Measurements from ENCODE around the gene SRP72.
"Not testable (repeated sequence)": the region's sequence is repeated elsewhere in the genome, so short reads cannot be mapped to it uniquely, and the experiment has no call there.

The SRP72 gene

GRCh38 chr4:56465599-56466295 lies 1.7 kb upstream of the SRP72 start:
- TF ChIP-seq, protein P1, sequence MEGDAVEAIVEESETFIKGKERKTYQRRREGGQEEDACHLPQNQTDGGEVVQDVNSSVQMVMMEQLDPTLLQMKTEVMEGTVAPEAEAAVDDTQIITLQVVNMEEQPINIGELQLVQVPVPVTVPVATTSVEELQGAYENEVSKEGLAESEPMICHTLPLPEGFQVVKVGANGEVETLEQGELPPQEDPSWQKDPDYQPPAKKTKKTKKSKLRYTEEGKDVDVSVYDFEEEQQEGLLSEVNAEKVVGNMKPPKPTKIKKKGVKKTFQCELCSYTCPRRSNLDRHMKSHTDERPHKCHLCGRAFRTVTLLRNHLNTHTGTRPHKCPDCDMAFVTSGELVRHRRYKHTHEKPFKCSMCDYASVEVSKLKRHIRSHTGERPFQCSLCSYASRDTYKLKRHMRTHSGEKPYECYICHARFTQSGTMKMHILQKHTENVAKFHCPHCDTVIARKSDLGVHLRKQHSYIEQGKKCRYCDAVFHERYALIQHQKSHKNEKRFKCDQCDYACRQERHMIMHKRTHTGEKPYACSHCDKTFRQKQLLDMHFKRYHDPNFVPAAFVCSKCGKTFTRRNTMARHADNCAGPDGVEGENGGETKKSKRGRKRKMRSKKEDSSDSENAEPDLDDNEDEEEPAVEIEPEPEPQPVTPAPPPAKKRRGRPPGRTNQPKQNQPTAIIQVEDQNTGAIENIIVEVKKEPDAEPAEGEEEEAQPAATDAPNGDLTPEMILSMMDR (IDR thresholded peaks at IDR 0.05; ENCODE audit: insufficient read depth, missing control alignments), result no peak
- FAIRE-seq (no peak), DNase-seq (ENCODE audit: insufficient read length, low spot score) (no peak)

GRCh38 chr4:56466296-56466761 lies 1.1 kb upstream of the SRP72 start:
- not testable (repeated sequence) for FAIRE-seq; DNase-seq (ENCODE audit: insufficient read length, low spot score)

- DNase-seq (ENCODE audit: insufficient read length, low spot score), result no peak
- TF ChIP-seq, protein P1 (IDR thresholded peaks at IDR 0.05; ENCODE audit: insufficient read depth, missing control alignments), result no peak
- no peak for FAIRE-seq
Observed at GRCh38 chr4:56466910-56467283, 520 bp upstream of the SRP72 start.

DNA sequence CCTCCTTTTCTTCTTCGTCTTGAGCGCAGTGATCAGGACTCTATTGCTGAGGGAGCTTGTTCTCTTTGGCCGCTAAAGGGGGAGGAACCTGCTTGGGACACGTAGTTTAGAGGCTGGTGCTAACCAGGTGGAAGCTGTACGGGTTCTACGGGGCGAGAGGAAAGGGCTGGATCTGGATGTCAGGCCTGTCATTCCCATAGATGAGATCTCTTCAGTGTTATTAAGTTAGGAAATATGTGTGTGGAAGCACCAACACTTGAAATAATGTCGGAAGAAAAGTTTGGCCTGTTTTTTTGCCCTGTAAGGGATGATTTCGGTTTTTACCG lies 643 bp downstream of the SRP72 start:
- TF ChIP-seq, protein P1 (IDR thresholded peaks at IDR 0.05; ENCODE audit: insufficient read depth, missing control alignments), result no peak
- DNase-seq (ENCODE audit: insufficient read length, low spot score) (no peak), FAIRE-seq (no peak)

DNA sequence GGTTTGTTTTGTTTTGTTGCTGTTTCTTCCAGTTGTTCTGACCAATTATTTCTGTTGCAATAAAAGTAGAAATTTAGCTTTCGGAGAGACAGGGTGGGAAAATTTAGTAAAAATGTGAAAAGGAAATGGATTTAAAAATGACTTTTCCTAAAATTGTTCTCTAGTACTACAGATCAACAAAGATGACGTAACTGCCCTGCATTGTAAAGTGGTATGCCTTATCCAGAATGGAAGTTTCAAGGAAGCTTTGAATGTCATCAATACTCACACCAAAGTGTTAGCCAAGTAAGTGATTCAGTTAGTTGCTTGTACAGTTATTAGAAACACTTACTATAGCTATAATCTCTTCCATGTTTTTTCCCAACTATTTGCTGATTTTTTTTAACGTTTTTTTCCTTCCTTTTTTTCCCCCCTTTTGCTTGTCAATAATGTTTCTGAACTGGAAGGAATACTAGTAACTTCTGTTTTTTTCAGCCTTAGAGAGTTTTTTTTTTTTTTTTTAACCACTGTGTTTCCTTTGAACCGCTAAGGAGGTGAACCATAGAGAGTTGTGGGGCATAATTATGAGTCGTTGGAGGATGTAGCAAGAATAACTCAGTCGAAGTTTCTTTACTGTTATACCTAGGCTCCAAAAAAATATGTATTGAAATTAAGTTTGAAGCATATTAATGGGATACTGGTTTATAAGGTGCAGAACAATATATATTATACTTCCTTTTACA lies 2.2 kb downstream of the SRP72 start:
- TF ChIP-seq, protein P1 (IDR thresholded peaks at IDR 0.05; ENCODE audit: insufficient read depth, missing control alignments), result no peak
- DNase-seq (ENCODE audit: insufficient read length, low spot score) (no peak), FAIRE-seq (no peak)

DNA sequence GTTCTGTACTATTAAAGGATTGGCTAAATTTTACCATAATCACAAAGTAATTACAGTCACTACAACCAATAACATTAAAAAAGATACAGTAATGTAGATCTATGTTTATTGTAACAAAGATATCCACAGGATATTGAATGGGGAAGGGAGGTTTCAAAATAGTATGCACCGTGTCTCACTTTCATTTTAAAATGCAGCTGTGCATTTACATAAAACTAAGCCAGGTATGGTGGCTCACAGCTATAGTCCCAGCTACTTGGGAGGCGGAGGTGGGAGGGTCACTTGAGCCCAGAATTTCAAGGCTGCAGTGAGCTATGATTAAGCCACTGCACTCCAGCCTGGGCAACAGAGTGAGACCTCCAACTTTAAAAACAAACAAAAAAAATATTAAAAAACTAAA lies 8.5 kb downstream of the SRP72 start:
- TF ChIP-seq, protein P1 (IDR thresholded peaks at IDR 0.05; ENCODE audit: insufficient read depth, missing control alignments), result no peak
- no peak for FAIRE-seq
- no peak for DNase-seq (ENCODE audit: insufficient read length, low spot score)

- TF ChIP-seq, protein P1 (IDR thresholded peaks at IDR 0.05; ENCODE audit: insufficient read depth, missing control alignments), result no peak
- FAIRE-seq, result no peak
Observed at GRCh38 chr4:56477192-56477702, 9.8 kb downstream of the SRP72 start.

More at GRCh38 chr4:56477192-56477702, 9.8 kb downstream of the SRP72 start:
- DNase-seq (ENCODE audit: insufficient read length, low spot score), result no peak
